HG03378 (cell line): ENCODE results near the gene PRAMEF15.
"Not testable (repeated sequence)": the region's sequence is repeated elsewhere in the genome, so short reads cannot be mapped to it uniquely, and the experiment has no call there.

Experiments
- ATAC-seq: cut with Tn5 transposase; IDR thresholded peaks from one replicate; pipeline ENCODE4 v1.9.1; 2021; ENCODE audit warnings: mild to moderate bottlenecking, moderate library complexity; ENCODE audit not compliant: unreplicated experiment

The PRAMEF15 gene

DNA sequence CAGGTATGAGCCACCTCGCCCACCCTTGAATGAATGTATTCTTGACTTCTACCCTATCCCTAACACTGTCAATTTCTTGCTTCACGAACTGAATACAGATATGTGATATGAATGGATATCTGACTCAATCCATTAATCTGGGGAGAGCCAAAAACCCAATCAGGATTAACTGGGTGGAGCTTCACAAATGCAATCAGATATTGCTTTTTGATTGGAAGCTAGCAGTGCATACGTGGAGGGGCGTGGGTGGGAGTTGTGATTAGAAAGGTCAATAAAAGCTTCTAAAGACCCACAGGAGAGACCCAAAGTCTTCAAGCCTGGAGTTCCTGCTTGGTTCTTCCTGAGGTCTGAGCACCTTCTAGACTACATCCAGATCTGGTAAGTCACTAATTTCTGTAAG is at the start of gene PRAMEF15:
PRAMEF15 (plus strand) TSS at position 301 of the 400 bp plus-strand sequence. CDS start 2,827 bp downstream, outside the sequence.
- ATAC-seq = not testable (repeated sequence)

DNA sequence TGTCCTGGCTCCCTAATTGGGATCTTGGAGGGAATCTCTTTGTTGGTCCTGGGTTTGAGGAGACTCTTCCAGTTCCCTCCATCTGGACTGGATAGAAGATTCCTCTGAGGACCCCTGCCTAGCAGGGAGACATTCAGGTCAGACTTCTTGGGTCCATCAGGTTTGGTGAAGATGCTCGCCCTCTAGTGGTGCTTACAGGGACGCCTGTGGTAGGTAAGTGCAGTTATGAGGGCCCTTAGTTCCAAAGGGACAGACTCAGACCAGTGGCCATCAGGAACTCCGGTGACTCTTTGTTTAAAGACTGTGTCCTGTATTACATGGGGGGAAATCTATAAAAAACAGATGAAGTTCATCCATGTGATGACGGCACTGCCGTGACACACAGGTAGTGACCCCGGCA is 38.4 kb upstream of the PRAMEF15 start:
- not testable (repeated sequence) for ATAC-seq

DNA sequence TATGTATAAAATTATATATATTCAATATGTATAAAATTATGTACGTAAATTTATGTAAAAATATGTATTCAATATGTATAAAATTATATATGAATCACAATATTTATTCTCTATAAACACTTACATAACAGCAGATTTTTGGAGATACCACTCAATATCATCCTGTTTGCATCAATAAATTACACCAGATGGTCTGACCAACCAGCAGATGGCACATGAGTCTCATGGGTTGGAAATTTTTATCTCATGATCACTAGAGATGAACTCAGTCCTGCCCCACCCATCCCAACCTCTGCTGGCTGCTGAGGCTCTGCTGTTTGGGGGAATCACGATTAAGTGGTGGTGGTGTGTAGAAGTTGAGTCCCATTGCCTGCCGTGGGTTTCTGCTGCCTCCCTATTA is 35.8 kb upstream of the PRAMEF15 start:
- ATAC-seq = not testable (repeated sequence)

DNA sequence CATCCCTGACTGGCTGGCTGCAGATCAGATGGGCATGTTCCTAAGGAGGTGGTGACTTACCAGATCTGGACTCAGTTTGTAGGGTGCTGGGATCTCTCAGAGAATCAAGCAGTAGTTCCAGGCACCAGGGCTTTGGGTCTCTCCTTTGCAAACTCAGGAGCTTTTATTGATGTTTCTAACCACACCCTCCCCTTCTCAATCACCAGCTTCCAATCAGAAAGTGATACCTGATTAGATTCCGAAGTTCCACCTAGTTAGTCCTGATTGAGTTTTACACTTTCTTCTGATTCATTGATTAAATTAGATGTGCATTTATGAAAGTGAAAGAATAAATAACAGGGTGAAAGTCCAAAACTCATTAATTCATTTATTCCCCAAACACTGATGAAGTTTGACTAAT is 30.3 kb upstream of the PRAMEF15 start, which contains the start of gene PRAMEF8:
PRAMEF8 (minus strand) TSS at position 101 of the 400 bp plus-strand sequence. CDS start 1,046 bp downstream, outside the sequence.
- ATAC-seq = not testable (repeated sequence)

- not testable (repeated sequence) for ATAC-seq
Measured at GRCh38 chr1:13289030-13289429, 26.4 kb upstream of the PRAMEF15 start.

- ATAC-seq = not testable (repeated sequence)
Measured at GRCh38 chr1:13297216-13297931, 18.0 kb upstream of the PRAMEF15 start.

DNA sequence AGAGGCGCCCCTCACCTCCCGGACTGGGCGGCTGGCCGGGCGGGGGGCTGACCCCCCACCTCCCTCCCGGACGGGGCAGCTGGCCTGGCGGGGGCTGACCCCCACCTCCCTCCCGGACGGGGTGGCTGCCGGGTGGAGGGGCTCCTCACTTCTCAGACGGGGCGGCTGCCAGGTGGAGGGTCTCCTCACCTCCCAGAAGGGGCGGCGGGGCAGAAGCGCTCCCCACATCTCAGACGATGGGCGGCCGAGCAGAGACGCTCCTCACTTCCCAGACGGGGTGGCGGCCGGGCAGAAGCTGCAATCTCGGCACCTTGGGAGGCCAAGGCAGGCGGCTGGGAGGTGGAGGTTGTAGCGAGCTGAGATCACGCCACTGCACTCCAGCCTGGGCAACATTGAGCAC is 16.7 kb upstream of the PRAMEF15 start:
- ATAC-seq = not testable (repeated sequence)

DNA sequence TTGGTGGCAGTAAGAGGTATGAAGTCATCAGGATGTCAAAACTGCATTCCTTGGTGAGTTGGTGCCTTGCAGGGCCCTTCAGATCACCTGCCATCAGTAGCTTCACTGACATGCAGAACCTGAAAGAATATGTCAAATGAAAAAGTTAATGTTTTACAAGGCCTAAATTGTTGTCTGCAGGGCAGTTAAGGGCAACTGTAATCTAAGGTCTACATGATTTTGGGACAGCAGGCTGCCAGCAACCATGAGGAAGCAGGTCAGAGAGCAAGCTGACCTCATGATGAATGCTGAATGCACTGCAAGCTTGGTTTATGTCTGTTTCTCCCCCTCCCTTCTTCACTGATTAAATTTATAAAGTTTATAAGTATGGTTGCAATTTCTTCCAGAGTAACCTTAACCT is 13.2 kb upstream of the PRAMEF15 start:
- not testable (repeated sequence) for ATAC-seq

GRCh38 chr1:13303239-13303638 is 12.1 kb upstream of the PRAMEF15 start, which contains the start of gene PRAMEF33:
PRAMEF33 (plus strand) TSS chr1:13303539; CDS start chr1:13305955, 2,416 bp downstream.
- ATAC-seq = not testable (repeated sequence)

- not testable (repeated sequence) for ATAC-seq
Measured at GRCh38 chr1:13342496-13342895, 27.1 kb downstream of the PRAMEF15 start.

DNA sequence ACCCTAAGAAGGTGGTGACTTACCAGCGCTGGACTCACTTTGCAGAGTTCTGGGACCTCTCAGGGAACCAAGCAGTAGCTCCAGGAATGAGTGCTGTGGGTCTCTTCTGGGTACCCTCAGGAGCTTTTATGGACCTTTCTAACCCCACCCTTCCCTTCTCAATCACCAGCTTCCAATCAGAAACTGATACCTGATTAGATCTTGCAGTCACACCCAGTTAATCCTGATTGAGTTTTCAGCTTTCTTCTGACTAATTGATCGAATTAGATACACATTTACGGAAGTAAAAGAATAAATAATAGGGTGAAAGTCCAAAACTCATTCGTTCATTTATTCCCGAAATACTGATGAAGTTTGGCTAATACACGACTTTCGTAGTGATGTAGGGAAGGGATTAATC is 31.7 kb downstream of the PRAMEF15 start, which contains the start of gene PRAMEF14:
PRAMEF14 (minus strand) TSS at position 101 of the 400 bp plus-strand sequence. CDS start 1,820 bp downstream, outside the sequence.
- not testable (repeated sequence) for ATAC-seq

GRCh38 chr1:13353476-13353875 is 38.1 kb downstream of the PRAMEF15 start:
- not testable (repeated sequence) for ATAC-seq

GRCh38 chr1:13354475-13354874 is 39.1 kb downstream of the PRAMEF15 start:
- ATAC-seq = not testable (repeated sequence)

- ATAC-seq = not testable (repeated sequence)
Measured at GRCh38 chr1:13356774-13357173, 41.4 kb downstream of the PRAMEF15 start.

DNA sequence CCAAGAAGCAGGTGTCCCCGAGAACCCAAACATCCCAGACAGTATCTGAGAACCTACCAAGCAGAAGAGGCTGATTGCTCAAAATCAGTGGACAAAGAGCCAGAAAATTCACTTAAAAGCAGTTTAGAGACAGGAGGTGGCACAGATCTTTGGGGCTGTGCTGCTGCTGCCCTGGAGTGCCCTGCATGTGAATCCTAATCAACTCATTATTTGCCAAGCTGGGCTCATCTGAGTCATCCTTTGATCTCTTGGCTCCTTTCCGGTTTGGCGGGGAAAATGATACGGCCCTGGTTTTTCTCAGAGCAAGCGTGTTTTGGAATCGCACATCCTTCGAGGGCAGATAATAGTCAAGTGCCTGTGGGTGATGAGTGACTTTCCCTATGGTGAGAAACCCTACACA is 47.0 kb downstream of the PRAMEF15 start:
- ATAC-seq = not testable (repeated sequence)

- not testable (repeated sequence) for ATAC-seq
Measured at GRCh38 chr1:13364928-13365327, 49.5 kb downstream of the PRAMEF15 start.

GRCh38 chr1:13366536-13366935 is 51.2 kb downstream of the PRAMEF15 start:
- not testable (repeated sequence) for ATAC-seq

GRCh38 chr1:13368544-13368943 is 53.2 kb downstream of the PRAMEF15 start:
- ATAC-seq = not testable (repeated sequence)
